Activated naive CD4-positive, alpha-beta T cell treated with anti-CD3 and anti-CD28 coated beads, Interleukin-2, amount 50 U/mL, for 24 hours (primary cell): ENCODE measurements around the gene NPTX1.

ENCODE experiments used
- H3K27ac Mint-ChIP-seq: one replicate; pipeline ENCODE4 v1.8.0; 2021; ENCODE audit warnings: mild to moderate bottlenecking, mixed read lengths
- H3K27me3 Mint-ChIP-seq: one replicate; pipeline ENCODE4 v1.8.0; 2021; ENCODE audit warnings: mixed read lengths
- H3K36me3 Mint-ChIP-seq: one replicate; pipeline ENCODE4 v1.8.0; 2021; ENCODE audit warnings: mixed read lengths
- H3K4me1 Mint-ChIP-seq: one replicate; pipeline ENCODE4 v1.8.0; 2021; ENCODE audit warnings: mixed read lengths
- H3K4me3 Mint-ChIP-seq: one replicate; pipeline ENCODE4 v1.8.0; 2021; ENCODE audit warnings: mild to moderate bottlenecking, mixed read lengths
- H3K9me3 Mint-ChIP-seq: one replicate; pipeline ENCODE4 v1.8.0; 2021; ENCODE audit warnings: mixed read lengths

Gene NPTX1

GRCh38 chr17:80433916-80434666 lies 42.3 kb downstream of the NPTX1 start:
- Mint-ChIP-seq H3K36me3 (no peaks in the 10 kb centered on the region), H3K4me1 (no peaks in the 10 kb centered on the region), H3K4me3 (no peak overlapping the region), H3K27me3 (no peaks in the 10 kb centered on the region), H3K9me3 (no peaks in the 10 kb centered on the region), H3K27ac (no peak overlapping the region)

- no peaks in the 10 kb centered on the region for H3K9me3 Mint-ChIP-seq
- H3K27ac Mint-ChIP-seq, result no peak overlapping the region
Observed at GRCh38 chr17:80432961-80433550, 43.4 kb downstream of the NPTX1 start.

DNA sequence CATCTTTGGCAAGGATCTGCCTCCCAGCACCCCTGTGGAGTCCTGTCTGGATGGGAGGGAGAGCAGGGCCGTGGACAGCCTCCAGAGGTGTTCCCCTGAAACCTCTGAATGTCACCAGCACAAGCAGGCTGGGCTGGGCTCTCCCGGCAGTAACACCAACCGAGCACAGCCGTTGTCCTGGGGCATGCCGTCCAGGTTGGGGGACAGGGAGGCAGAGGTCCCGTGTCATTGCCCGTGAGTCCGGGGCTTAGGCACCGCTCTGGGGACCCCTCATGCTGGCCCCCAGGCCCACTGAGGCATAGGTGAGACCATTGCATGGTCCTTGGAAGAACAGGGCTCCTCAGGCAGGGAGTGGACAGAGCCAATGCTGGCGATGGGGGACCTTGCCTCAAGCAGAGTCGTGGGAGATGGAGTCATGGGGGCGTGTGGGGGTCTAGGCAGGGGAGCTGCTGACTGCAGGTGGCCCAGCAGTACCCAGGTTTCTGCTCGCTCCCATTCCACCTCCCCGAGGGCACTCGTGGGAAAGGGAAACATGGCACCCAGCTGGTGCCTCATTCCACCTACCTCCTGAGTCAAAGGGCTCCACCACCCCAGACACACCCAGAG lies 44.0 kb downstream of the NPTX1 start:
- Mint-ChIP-seq H3K4me1 (no peaks in the 10 kb centered on the region), H3K36me3 (no peaks in the 10 kb centered on the region), H3K27me3 (no peaks in the 10 kb centered on the region), H3K9me3 (no peaks in the 10 kb centered on the region), H3K27ac (no peak overlapping the region), H3K4me3 (no peak overlapping the region)

More at GRCh38 chr17:80432961-80433550, 43.4 kb downstream of the NPTX1 start:
- Mint-ChIP-seq H3K4me3 (no peak overlapping the region), H3K4me1 (no peaks in the 10 kb centered on the region), H3K36me3 (no peaks in the 10 kb centered on the region), H3K27me3 (no peaks in the 10 kb centered on the region)

- Mint-ChIP-seq H3K27me3 (no peaks in the 10 kb centered on the region), H3K4me3 (no peak overlapping the region), H3K9me3 (no peaks in the 10 kb centered on the region), H3K4me1 (peaks cover 4% of the 10 kb centered on the region), H3K36me3 (no peaks in the 10 kb centered on the region), H3K27ac (no peak overlapping the region)
Observed at GRCh38 chr17:80431246-80432195, 44.9 kb downstream of the NPTX1 start.

- Mint-ChIP-seq H3K4me3 (no peak overlapping the region), H3K36me3 (no peaks in the 10 kb centered on the region), H3K27ac (no peak overlapping the region)
Observed at GRCh38 chr17:80430446-80431245, 45.8 kb downstream of the NPTX1 start.

GRCh38 chr17:80429356-80430275 lies 46.8 kb downstream of the NPTX1 start:
- Mint-ChIP-seq H3K27me3 (no peaks in the 10 kb centered on the region), H3K4me3 (no peak overlapping the region), H3K36me3 (no peaks in the 10 kb centered on the region), H3K9me3 (no peaks in the 10 kb centered on the region), H3K4me1 (peaks cover 10% of the 10 kb centered on the region), H3K27ac (no peak overlapping the region)

More at GRCh38 chr17:80430446-80431245, 45.8 kb downstream of the NPTX1 start:
- H3K27me3 Mint-ChIP-seq, result no peaks in the 10 kb centered on the region
- H3K4me1 Mint-ChIP-seq, result peaks cover 10% of the 10 kb centered on the region
- H3K9me3 Mint-ChIP-seq, result no peaks in the 10 kb centered on the region

- no peak overlapping the region for H3K27ac Mint-ChIP-seq
- no peaks in the 10 kb centered on the region for H3K36me3 Mint-ChIP-seq
- no peaks in the 10 kb centered on the region for H3K27me3 Mint-ChIP-seq
- no peaks in the 10 kb centered on the region for H3K9me3 Mint-ChIP-seq
- H3K4me1 Mint-ChIP-seq, result peaks cover 14% of the 10 kb centered on the region
- H3K4me3 Mint-ChIP-seq, result no peak overlapping the region
Observed at GRCh38 chr17:80428796-80429195, 47.6 kb downstream of the NPTX1 start.

DNA sequence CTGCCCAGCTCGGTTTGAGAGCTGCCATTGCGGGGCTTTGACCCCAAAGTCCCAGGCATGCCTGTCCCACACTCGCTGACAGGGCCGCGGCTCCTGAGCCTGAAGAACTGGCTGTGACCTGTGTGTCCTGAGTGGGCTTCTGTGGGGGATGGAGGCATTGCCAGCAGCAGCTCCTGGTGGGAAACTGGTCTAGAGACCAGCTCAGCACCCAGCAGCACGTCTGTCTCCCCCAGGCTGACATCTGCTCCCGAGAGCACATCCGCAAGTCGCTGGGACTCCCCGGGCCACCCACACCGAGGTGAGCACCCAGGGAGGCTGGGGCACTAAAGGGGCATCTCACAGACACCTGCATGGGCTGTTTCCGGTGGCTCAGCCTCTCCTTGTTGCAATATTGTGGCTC lies 48.0 kb downstream of the NPTX1 start:
- no peak overlapping the region for H3K4me3 Mint-ChIP-seq
- no peaks in the 10 kb centered on the region for H3K36me3 Mint-ChIP-seq
- no peaks in the 10 kb centered on the region for H3K9me3 Mint-ChIP-seq
- no peaks in the 10 kb centered on the region for H3K27me3 Mint-ChIP-seq
- peaks cover 14% of the 10 kb centered on the region for H3K4me1 Mint-ChIP-seq
- no peak overlapping the region for H3K27ac Mint-ChIP-seq

DNA sequence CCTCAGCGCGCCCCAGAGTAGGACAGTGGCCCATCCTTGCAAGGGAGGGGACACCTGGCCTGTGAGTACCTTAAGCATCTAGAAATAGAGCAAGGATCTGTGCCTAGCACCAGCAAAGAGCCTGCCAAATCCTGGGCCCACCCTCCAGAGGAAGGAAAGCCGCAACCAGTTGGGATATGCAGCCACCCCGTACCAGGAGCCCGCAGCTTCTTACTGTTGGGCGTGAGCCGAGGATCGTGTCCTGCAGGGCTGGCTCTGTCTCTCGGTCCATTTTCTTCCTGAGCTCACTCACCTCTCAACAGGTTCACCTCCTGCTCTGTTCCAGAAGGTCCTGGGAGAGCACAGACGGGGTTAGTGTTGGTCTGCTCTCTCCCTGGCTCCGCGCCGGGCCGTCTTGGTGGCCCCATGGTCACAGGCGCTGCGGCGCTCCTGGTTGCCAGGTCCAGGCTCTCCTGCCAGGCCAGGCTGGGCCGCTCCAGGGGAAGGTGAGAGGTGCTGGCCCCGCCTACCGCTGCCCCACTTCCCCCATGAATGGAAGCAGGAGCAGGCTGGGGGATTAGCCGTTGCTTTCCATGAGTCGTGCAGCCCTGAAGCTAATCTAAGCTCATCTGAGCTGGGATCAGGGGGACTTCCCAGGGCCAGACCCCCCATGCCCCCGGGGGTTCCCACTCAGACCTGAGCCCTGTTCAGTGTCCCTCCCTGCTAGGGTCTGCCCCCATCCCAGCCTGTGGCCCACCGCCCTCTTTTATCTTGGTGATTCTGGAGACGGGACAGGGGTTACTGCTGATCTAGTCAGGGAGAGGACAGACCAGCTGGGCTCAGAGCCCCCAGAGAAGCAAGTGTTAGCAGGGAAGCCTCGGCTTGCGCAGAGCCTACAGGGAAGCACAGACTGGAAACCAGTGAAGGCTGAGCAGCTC lies 48.8 kb downstream of the NPTX1 start:
- Mint-ChIP-seq H3K27ac (no peak overlapping the region), H3K36me3 (no peaks in the 10 kb centered on the region), H3K27me3 (no peaks in the 10 kb centered on the region), H3K9me3 (no peaks in the 10 kb centered on the region), H3K4me1 (peaks cover 14% of the 10 kb centered on the region), H3K4me3 (no peak overlapping the region)

DNA sequence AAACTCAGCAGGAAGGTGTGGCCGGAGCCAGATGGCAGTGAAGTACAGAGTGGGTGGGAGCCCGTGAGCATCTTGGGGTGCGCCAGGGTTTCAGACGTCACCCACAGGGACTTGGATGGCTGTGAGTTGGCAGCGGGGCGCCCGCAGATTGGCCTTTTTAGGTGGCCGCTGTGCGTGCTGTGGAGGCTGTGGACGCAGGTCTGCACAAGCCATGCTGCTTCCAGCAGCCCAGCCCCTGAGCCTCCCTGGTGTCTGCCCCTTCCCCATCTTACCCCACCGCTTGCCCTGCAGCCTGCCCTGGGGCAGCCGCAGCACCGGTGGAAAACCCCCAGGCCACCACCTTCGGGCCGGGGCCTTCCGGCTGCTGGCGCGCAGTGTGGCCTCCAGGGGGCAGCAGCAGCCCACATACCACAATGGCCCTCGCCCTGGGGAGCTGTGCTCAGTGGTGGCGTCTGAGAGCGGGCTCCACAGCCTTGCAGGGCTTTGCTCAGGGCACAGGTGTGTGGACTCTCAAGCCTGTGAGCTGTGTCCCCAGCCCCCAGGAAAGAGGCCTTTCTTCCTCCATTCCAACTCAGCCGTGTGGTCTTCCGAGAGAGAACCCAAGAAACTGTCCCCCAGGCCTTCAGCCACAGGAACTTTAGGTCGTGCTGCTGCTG lies 49.6 kb downstream of the NPTX1 start:
- H3K9me3 Mint-ChIP-seq, result no peaks in the 10 kb centered on the region
- H3K4me1 Mint-ChIP-seq, result peaks cover 14% of the 10 kb centered on the region
- H3K27me3 Mint-ChIP-seq, result no peaks in the 10 kb centered on the region
- H3K4me3 Mint-ChIP-seq, result no peak overlapping the region
- H3K27ac Mint-ChIP-seq, result no peak overlapping the region
- no peaks in the 10 kb centered on the region for H3K36me3 Mint-ChIP-seq

DNA sequence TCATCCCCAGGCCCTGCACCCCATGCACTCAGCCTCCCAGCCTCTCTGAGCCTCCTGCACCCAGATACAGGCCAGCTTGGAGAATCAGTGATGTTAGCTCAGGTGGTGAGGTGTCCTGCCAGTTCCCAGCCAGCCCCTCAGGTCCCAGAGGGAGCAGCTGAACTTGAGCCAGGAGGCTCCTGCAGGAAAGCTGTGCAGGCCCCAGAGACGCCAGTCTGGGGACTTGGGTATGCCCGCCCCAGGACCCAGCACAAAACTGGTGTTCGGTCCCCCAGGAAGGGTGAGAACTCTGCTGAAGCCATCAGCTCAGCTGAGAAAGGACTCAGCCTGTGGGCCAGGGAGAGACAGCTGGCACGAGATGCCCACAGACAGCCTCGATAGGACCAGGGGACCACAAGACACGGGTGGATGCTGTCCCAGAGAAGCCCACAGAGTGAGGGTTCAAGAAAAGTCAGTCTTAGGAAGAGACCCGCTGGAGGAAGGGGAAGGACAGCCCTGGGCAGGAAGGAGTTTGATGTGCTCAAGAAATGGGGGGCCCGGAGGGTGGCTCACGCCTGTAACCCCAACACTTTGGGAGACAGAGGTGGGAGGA lies 50.5 kb downstream of the NPTX1 start:
- Mint-ChIP-seq H3K4me3 (no peak overlapping the region), H3K36me3 (no peaks in the 10 kb centered on the region)

GRCh38 chr17:80424878-80425765 lies 51.3 kb downstream of the NPTX1 start:
- H3K4me3 Mint-ChIP-seq, result no peak overlapping the region
- no peak overlapping the region for H3K27ac Mint-ChIP-seq
- peaks cover 14% of the 10 kb centered on the region for H3K4me1 Mint-ChIP-seq
- H3K9me3 Mint-ChIP-seq, result no peaks in the 10 kb centered on the region
- no peaks in the 10 kb centered on the region for H3K36me3 Mint-ChIP-seq
- no peaks in the 10 kb centered on the region for H3K27me3 Mint-ChIP-seq

More for the DNA sequence above, 50.5 kb downstream of the NPTX1 start:
- Mint-ChIP-seq H3K4me1 (peaks cover 14% of the 10 kb centered on the region), H3K9me3 (no peaks in the 10 kb centered on the region), H3K27me3 (no peaks in the 10 kb centered on the region), H3K27ac (no peak overlapping the region)
